Measurements from ENCODE around the gene EEF1AKMT2. TPM values are rescaled to one million over a fixed set of nuclear protein-coding genes. Genes with fewer than 3 reads are reported as not detected.
A peak's percentile ranks its signal among the peaks of the same experiment; 100 is the strongest.

EEF1AKMT2 gene

GRCh38 chr10:124713679-124714255 is 77.9 kb downstream of the EEF1AKMT2 start:
- H3K4me3 ChIP-seq (ENCODE audit: low read length), result no peak overlapping the region
- no peak overlapping the region for H3K4me2 ChIP-seq (ENCODE audit: low read length)
- H3K4me1 ChIP-seq (ENCODE audit: control insufficient read depth, insufficient read depth, low read length), result peaks cover 35% of the 10 kb centered on the region
- no peaks in the 10 kb centered on the region for H3K27me3 ChIP-seq (ENCODE audit: control insufficient read depth, insufficient read depth, low read length)
- H3K36me3 ChIP-seq (ENCODE audit: insufficient read depth, low read length), result no peaks in the 10 kb centered on the region
- no peak overlapping the region for H3K9ac ChIP-seq (ENCODE audit: low read depth, low read length)
- H3K9me3 ChIP-seq (replicated peaks; ENCODE audit: low read length), result no peaks in the 10 kb centered on the region

GRCh38 chr10:124712704-124713407 is 78.8 kb downstream of the EEF1AKMT2 start:
- Histone ChIP-seq H3K36me3 (ENCODE audit: insufficient read depth, low read length) (no peaks in the 10 kb centered on the region), H3K27me3 (ENCODE audit: control insufficient read depth, insufficient read depth, low read length) (no peaks in the 10 kb centered on the region), H3K4me1 (ENCODE audit: control insufficient read depth, insufficient read depth, low read length) (peaks cover 26% of the 10 kb centered on the region), H3K4me3 (ENCODE audit: low read length) (no peak overlapping the region), H3K4me2 (ENCODE audit: low read length) (no peak overlapping the region), H3K9me3 (replicated peaks; ENCODE audit: low read length) (no peaks in the 10 kb centered on the region), H3K9ac (ENCODE audit: low read depth, low read length) (no peak overlapping the region)

- H3K4me1 ChIP-seq (ENCODE audit: control insufficient read depth, insufficient read depth, low read length), result peaks cover 28% of the 10 kb centered on the region
Measured at GRCh38 chr10:124711145-124711544, 80.5 kb downstream of the EEF1AKMT2 start.

DNA sequence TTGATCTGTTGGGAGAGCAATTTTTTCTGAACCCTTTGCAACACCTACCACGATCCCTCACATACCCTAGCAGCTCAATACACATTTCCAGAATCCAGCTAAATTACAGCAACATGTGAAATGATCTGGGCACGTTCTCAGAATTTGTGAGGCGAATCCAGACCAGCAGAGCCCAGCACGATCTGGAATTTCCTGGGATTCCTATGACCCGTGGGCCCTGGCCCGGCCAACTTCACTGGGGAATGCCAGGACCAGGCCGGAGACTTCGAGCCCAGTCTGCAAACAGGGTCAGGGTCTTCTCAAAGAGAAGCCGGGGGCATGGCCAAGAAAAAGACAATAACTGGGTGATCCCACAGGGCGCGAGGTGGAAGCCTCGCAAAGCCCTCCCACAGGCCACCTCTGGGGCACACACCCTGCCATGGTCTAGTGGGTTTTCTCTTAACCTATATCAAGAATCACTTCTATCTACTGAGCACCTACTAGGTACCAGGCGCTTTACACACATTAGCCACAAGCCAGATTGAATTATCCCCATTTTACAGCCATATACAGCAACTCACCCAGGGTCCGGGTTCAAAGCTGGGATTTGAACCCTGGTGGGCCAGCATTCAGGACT is 81.3 kb downstream of the EEF1AKMT2 start:
- Histone ChIP-seq H3K27me3 (ENCODE audit: control insufficient read depth, insufficient read depth, low read length) (no peaks in the 10 kb centered on the region), H3K4me3 (ENCODE audit: low read length) (no peak overlapping the region), H3K36me3 (ENCODE audit: insufficient read depth, low read length) (peaks cover 3% of the 10 kb centered on the region), H3K4me2 (ENCODE audit: low read length) (peak overlapping the region; percentile 53), H3K9ac (ENCODE audit: low read depth, low read length) (no peak overlapping the region), H3K9me3 (replicated peaks; ENCODE audit: low read length) (no peaks in the 10 kb centered on the region), H3K4me1 (ENCODE audit: control insufficient read depth, insufficient read depth, low read length) (peaks cover 31% of the 10 kb centered on the region)

More at GRCh38 chr10:124711145-124711544, 80.5 kb downstream of the EEF1AKMT2 start:
- Histone ChIP-seq H3K4me3 (ENCODE audit: low read length) (no peak overlapping the region), H3K9ac (ENCODE audit: low read depth, low read length) (no peak overlapping the region), H3K36me3 (ENCODE audit: insufficient read depth, low read length) (peaks cover 3% of the 10 kb centered on the region), H3K27me3 (ENCODE audit: control insufficient read depth, insufficient read depth, low read length) (no peaks in the 10 kb centered on the region), H3K4me2 (ENCODE audit: low read length) (no peak overlapping the region), H3K9me3 (replicated peaks; ENCODE audit: low read length) (no peaks in the 10 kb centered on the region)

DNA sequence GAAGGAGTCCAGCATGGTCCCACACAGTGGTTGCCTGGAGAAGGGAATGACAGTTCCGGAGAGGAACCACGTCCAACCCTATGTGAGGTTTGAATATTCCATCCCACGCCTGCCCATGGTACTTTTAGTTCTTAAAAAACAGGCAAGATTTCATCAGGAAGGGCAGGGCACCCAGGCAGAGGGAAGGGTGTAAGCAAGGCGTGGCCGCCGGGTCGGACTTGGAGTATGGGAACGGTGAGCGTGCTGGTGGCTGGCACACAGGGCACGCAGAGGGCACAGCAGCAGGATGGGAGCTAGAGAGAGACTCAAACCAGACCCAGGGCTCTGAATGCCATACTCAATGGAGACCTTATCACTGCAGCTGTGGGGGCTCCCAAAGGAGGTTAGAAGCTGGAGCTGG is 81.8 kb downstream of the EEF1AKMT2 start:
- H3K4me3 ChIP-seq (ENCODE audit: low read length), result no peak overlapping the region
- no peaks in the 10 kb centered on the region for H3K27me3 ChIP-seq (ENCODE audit: control insufficient read depth, insufficient read depth, low read length)
- peaks cover 4% of the 10 kb centered on the region for H3K36me3 ChIP-seq (ENCODE audit: insufficient read depth, low read length)
- H3K9me3 ChIP-seq (replicated peaks; ENCODE audit: low read length), result no peaks in the 10 kb centered on the region
- no peak overlapping the region for H3K9ac ChIP-seq (ENCODE audit: low read depth, low read length)
- peak overlapping the region; percentile 53 for H3K4me2 ChIP-seq (ENCODE audit: low read length)
- peaks cover 31% of the 10 kb centered on the region for H3K4me1 ChIP-seq (ENCODE audit: control insufficient read depth, insufficient read depth, low read length)

- Histone ChIP-seq H3K4me2 (ENCODE audit: low read length) (no peak overlapping the region), H3K9me3 (replicated peaks; ENCODE audit: low read length) (no peaks in the 10 kb centered on the region), H3K27me3 (ENCODE audit: control insufficient read depth, insufficient read depth, low read length) (no peaks in the 10 kb centered on the region), H3K36me3 (ENCODE audit: insufficient read depth, low read length) (peaks cover 8% of the 10 kb centered on the region), H3K4me3 (ENCODE audit: low read length) (no peak overlapping the region), H3K9ac (ENCODE audit: low read depth, low read length) (no peak overlapping the region), H3K4me1 (ENCODE audit: control insufficient read depth, insufficient read depth, low read length) (peaks cover 31% of the 10 kb centered on the region)
Measured at GRCh38 chr10:124708922-124709520, 82.7 kb downstream of the EEF1AKMT2 start.

GRCh38 chr10:124708246-124708779 is 83.4 kb downstream of the EEF1AKMT2 start:
- H3K9ac ChIP-seq (ENCODE audit: low read depth, low read length), result no peak overlapping the region
- no peaks in the 10 kb centered on the region for H3K9me3 ChIP-seq (replicated peaks; ENCODE audit: low read length)
- no peak overlapping the region for H3K4me2 ChIP-seq (ENCODE audit: low read length)
- H3K4me1 ChIP-seq (ENCODE audit: control insufficient read depth, insufficient read depth, low read length), result peaks cover 31% of the 10 kb centered on the region
- no peak overlapping the region for H3K4me3 ChIP-seq (ENCODE audit: low read length)
- no peaks in the 10 kb centered on the region for H3K27me3 ChIP-seq (ENCODE audit: control insufficient read depth, insufficient read depth, low read length)
- H3K36me3 ChIP-seq (ENCODE audit: insufficient read depth, low read length), result peaks cover 8% of the 10 kb centered on the region

Small RNA genes within 50 kb of the gene (small RNA-seq; reads per million reads assigned to genes)
- not detected for gene RF00019
